Measurements from ENCODE around the gene CABCOCO1. TPM values are rescaled to one million over a fixed set of nuclear protein-coding genes. Genes with fewer than 3 reads are reported as not detected.

The CABCOCO1 gene
- total RNA-seq, 1 experiment from 2014 or later: not detected

DNA sequence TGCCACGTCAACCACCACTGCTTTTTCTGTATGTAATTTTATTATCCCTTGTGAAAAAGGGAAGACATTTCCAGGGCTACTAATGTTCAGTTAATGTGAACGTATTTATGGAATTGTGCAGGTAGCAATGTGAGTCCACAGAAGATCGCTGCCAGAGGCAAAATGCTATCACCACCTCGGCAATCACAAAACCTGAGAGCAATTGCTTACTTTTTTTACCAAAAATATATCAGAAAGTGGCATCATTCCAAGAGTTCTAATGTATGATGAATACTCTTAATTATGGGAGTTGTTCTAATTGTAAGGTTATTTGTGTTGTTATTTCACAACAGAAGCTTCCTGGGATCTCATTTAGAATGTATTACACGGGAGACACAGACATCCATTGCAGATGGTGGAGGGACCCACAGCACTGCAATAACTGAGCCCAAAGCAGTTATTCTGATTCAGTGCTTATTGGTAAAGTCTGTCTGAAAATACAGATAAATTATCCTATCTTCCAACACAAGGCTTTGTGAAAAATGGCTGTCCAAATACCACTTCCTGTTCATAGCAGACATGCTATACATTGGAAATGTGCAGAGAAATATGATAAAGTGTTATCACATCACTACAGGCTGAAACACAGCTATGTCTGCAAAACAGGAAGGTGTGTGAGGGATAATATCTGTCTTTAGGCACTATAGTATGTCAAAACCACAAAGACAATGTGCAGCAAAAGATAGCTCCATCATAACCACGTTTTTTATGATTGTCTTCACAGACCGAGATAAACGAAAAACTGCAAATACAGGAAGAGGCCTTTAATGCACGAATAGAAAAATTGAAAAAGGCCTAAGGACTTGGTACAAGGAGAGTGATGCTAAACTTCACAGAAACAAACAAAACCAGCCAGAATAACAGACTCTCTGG is 102.7 kb downstream of the CABCOCO1 start:
- TF ChIP-seq, protein P1, sequence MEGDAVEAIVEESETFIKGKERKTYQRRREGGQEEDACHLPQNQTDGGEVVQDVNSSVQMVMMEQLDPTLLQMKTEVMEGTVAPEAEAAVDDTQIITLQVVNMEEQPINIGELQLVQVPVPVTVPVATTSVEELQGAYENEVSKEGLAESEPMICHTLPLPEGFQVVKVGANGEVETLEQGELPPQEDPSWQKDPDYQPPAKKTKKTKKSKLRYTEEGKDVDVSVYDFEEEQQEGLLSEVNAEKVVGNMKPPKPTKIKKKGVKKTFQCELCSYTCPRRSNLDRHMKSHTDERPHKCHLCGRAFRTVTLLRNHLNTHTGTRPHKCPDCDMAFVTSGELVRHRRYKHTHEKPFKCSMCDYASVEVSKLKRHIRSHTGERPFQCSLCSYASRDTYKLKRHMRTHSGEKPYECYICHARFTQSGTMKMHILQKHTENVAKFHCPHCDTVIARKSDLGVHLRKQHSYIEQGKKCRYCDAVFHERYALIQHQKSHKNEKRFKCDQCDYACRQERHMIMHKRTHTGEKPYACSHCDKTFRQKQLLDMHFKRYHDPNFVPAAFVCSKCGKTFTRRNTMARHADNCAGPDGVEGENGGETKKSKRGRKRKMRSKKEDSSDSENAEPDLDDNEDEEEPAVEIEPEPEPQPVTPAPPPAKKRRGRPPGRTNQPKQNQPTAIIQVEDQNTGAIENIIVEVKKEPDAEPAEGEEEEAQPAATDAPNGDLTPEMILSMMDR (IDR thresholded peaks at IDR 0.05; ENCODE audit: unreplicated experiment): no peak
- no TSS peak for BruUV-seq (replicated peaks)
- Mint-ChIP-seq H3K27me3 (ENCODE audit: insufficient read depth, unreplicated experiment) (no peaks in the 10 kb centered on the region), H3K36me3 (ENCODE audit: insufficient read depth, unreplicated experiment) (no peaks in the 10 kb centered on the region), H3K9me3 (ENCODE audit: unreplicated experiment) (no peaks in the 10 kb centered on the region), H3K4me3 (ENCODE audit: unreplicated experiment) (no peak overlapping the region), H3K27ac (ENCODE audit: low read depth, unreplicated experiment) (no peak overlapping the region), H3K4me1 (ENCODE audit: insufficient read depth, unreplicated experiment) (peaks cover 14% of the 10 kb centered on the region)
- no peak for DNase-seq (ENCODE audit: unreplicated experiment)
- CTCF ChIA-PET: interaction anchor here (0.6 to 1.9 kb wide), 3 partner anchors 14 to 262 kb away, joined by 3 to 5 read pairs (median 3); no protein-coding TSS in a partner anchor
- POLR2A ChIA-PET: interaction anchor here (0.6 to 1.7 kb wide), 3 partner anchors 12 to 100 kb away, joined by 3 read pairs; no protein-coding TSS in a partner anchor
- intact Hi-C loops (cut with micrococcal nuclease): no loop called here

DNA sequence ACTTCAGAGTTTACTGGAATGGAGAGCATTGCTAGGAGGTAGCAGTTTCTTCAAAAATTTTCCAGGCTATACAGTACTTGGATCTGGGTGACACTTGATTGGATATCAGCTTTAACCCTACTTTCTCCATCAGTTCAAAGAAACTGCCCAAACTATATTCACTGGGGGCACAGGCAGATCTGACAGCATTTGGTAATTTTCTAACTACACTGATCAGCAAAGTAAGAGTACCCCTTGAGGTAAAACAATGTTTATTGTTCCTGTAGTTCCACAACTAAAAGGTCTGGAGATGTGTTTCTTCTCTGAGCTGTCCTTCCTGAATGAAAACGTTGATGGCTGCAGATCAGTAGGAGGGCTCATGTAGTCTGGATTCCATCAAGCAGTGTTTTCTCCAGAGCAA is 104.2 kb downstream of the CABCOCO1 start:
- Mint-ChIP-seq H3K4me3 (ENCODE audit: unreplicated experiment) (no peak overlapping the region), H3K9me3 (ENCODE audit: unreplicated experiment) (no peaks in the 10 kb centered on the region), H3K27ac (ENCODE audit: low read depth, unreplicated experiment) (no peak overlapping the region), H3K27me3 (ENCODE audit: insufficient read depth, unreplicated experiment) (no peaks in the 10 kb centered on the region), H3K4me1 (ENCODE audit: insufficient read depth, unreplicated experiment) (no peaks in the 10 kb centered on the region), H3K36me3 (ENCODE audit: insufficient read depth, unreplicated experiment) (no peaks in the 10 kb centered on the region)
- ChIA-PET POLR2A (no interaction called here), CTCF (interaction anchor here (1.4 kb wide), 1 partner anchor 16 kb away, joined by 6 read pairs; no protein-coding TSS in a partner anchor)
- DNase-seq (ENCODE audit: unreplicated experiment): no peak
- intact Hi-C loops (cut with micrococcal nuclease): no loop called here
- TF ChIP-seq, protein P1 (IDR thresholded peaks at IDR 0.05; ENCODE audit: unreplicated experiment): no peak
- no TSS peak for BruUV-seq (replicated peaks)

DNA sequence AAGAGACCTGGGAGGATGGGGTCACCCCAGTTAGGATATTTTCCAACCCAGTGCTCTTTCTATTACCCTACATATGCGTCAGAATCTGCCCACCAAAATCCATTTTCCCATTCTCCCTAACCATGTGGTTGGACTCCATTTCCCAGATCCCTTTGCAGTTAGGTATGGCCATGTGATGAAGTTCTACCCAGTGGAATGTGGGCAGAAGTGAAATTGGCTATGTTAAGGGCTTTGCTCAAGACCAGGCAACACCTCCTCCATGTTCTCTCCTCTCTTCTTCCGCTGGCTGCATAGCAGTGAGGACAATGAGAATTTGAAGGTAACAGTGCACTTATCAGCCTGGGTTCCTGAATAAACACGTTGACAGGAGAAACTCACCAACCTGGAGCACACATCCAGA is 111.3 kb downstream of the CABCOCO1 start:
- Mint-ChIP-seq H3K27me3 (ENCODE audit: insufficient read depth, unreplicated experiment) (no peaks in the 10 kb centered on the region), H3K4me1 (ENCODE audit: insufficient read depth, unreplicated experiment) (no peaks in the 10 kb centered on the region), H3K27ac (ENCODE audit: low read depth, unreplicated experiment) (no peak overlapping the region), H3K9me3 (ENCODE audit: unreplicated experiment) (no peaks in the 10 kb centered on the region), H3K36me3 (ENCODE audit: insufficient read depth, unreplicated experiment) (no peaks in the 10 kb centered on the region), H3K4me3 (ENCODE audit: unreplicated experiment) (no peak overlapping the region)
- DNase-seq (ENCODE audit: unreplicated experiment): no peak
- TF ChIP-seq, protein P1 (IDR thresholded peaks at IDR 0.05; ENCODE audit: unreplicated experiment): no peak
- CTCF ChIA-PET: no interaction called here
- POLR2A ChIA-PET: interaction anchor here (0.9 kb wide), 1 partner anchor 8 kb away, joined by 3 read pairs; no protein-coding TSS in a partner anchor
- no TSS peak for BruUV-seq (replicated peaks)
- intact Hi-C loops (cut with micrococcal nuclease): no loop called here

DNA sequence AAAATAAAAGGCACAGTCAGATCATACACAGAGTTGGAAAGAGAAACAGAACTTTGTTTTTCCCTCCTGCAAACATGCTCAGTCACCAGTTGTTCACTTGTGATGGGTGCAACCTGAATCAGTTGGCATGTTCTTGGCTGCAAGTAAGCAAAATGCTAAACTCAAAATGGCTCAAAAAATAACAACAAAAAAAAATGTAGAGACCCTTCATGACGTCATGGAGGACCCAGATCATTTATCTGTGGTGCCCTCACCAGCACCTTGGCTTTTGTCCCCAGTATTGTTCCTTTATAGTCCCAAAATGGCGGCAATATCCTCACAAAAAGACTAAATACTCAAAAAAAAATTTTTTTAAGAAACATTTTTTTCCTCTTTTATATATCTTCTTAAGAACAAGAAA is 112.4 kb downstream of the CABCOCO1 start:
- H3K9me3 Mint-ChIP-seq (ENCODE audit: unreplicated experiment): no peaks in the 10 kb centered on the region
- intact Hi-C loops (cut with micrococcal nuclease): no loop called here
- no peaks in the 10 kb centered on the region for H3K36me3 Mint-ChIP-seq (ENCODE audit: insufficient read depth, unreplicated experiment)
- no peaks in the 10 kb centered on the region for H3K4me1 Mint-ChIP-seq (ENCODE audit: insufficient read depth, unreplicated experiment)
- no TSS peak for BruUV-seq (replicated peaks)
- H3K27ac Mint-ChIP-seq (ENCODE audit: low read depth, unreplicated experiment): no peak overlapping the region
- TF ChIP-seq, protein P1 (IDR thresholded peaks at IDR 0.05; ENCODE audit: unreplicated experiment): no peak
- no peak for DNase-seq (ENCODE audit: unreplicated experiment)
- no peaks in the 10 kb centered on the region for H3K27me3 Mint-ChIP-seq (ENCODE audit: insufficient read depth, unreplicated experiment)
- CTCF ChIA-PET: no interaction called here
- POLR2A ChIA-PET: no interaction called here
- H3K4me3 Mint-ChIP-seq (ENCODE audit: unreplicated experiment): no peak overlapping the region
